GM20000 (cell line): ENCODE measurements around the gene SOS2.

ENCODE experiments used
- DNase-seq: peaks from one replicate; pipeline ENCODE4 v3.0.0; 2012; ENCODE audit warnings: low spot score
- TF ChIP-seq, protein P1 (sequence below): IDR thresholded peaks from 2 replicates; pipeline ENCODE4 v1.5.1; 2012; ENCODE audit warnings: mild to moderate bottlenecking, control low read depth; ENCODE audit errors: extremely low read depth, missing control alignments

SOS2 gene

DNA sequence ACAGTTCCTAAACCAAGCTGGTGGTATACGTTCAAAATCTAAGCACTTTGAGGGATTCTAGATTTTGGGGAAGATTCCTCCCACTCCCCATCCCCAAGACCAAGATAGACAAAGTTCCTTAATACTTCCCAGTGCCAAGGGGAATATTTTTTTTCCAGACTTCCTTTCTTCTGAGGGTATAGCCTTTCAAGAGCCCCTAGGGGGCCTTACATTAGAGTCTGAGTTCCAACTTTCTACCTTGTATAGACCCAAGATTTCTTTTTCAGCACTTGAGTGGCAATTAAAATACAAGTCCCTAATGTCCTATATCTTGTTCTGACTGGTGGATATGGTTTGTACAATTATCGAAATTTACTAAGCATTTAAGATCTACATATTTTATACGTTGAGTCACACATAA is 28.7 kb upstream of the SOS2 start:
- TF ChIP-seq, protein P1, sequence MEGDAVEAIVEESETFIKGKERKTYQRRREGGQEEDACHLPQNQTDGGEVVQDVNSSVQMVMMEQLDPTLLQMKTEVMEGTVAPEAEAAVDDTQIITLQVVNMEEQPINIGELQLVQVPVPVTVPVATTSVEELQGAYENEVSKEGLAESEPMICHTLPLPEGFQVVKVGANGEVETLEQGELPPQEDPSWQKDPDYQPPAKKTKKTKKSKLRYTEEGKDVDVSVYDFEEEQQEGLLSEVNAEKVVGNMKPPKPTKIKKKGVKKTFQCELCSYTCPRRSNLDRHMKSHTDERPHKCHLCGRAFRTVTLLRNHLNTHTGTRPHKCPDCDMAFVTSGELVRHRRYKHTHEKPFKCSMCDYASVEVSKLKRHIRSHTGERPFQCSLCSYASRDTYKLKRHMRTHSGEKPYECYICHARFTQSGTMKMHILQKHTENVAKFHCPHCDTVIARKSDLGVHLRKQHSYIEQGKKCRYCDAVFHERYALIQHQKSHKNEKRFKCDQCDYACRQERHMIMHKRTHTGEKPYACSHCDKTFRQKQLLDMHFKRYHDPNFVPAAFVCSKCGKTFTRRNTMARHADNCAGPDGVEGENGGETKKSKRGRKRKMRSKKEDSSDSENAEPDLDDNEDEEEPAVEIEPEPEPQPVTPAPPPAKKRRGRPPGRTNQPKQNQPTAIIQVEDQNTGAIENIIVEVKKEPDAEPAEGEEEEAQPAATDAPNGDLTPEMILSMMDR: no peak
- DNase-seq: no peak

DNA sequence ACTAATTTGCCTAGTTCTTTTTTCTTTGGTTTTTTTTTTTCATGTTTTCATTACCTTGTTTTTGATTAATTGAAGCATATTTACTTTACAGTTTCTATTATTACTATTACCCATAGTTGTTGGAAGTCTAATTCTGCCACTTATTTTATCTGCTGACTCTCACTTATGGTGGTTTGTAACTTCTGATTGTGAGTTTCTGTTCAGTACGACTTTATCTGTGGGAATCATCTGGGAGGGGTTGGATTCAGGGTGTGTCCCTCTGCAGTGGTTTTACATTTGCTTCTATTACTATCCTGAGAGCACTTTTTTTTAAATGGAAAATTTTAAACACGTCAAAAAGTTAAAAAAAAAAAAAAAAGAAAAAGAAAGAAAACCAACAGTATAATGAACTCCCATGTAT is 26.4 kb upstream of the SOS2 start:
- DNase-seq: no peak
- TF ChIP-seq, protein P1: no peak

DNA sequence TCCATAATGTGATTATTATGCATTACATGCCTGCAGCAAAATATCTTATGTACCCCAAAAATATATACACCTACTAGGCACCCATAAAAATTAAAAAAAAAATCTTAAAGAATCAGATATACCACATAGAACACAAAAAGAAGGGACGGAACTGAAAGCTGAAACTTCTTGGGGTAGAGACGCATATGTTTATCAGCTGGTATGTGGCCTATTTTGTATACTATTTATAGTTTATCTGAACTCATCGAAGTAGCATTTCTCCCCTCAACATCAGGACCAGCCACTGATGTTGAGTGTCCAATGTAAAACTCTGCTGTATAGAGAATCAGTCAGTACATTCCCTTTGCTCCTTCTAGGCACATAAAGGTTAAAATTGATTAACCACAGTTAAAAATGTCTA is 22.9 kb upstream of the SOS2 start:
- no peak for DNase-seq
- TF ChIP-seq, protein P1: no peak

DNA sequence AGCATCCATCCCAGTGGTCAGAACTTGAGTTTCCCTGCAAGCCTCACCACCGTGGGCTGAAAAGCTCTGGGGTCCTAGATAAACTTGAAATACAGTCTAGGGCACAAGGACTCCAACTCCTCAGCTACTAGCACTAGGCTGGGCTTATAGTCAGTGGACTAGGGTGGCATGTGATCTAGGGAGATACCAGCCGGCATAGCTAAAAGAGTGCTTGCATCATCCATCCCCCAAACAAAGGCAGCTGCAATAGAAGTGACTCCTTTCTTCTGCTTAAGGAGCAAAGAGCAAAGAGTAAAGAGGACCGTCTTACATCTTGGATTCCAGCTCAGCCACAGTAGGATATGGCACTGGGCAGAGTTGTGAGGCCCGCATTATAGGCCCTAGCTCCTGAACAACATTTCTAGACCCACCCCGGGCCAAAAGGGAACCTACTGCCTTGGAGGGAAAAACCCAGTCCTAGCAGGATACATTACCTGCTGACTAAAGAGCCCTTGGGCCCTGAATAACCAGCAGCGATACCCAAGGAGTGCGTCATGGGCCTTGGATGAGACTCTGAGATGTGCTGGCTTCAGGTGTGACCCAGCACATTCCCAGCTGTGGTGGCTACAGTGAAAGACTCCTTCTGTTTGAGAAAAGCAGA is 17.9 kb upstream of the SOS2 start:
- TF ChIP-seq, protein P1: no peak
- DNase-seq: no peak

DNA sequence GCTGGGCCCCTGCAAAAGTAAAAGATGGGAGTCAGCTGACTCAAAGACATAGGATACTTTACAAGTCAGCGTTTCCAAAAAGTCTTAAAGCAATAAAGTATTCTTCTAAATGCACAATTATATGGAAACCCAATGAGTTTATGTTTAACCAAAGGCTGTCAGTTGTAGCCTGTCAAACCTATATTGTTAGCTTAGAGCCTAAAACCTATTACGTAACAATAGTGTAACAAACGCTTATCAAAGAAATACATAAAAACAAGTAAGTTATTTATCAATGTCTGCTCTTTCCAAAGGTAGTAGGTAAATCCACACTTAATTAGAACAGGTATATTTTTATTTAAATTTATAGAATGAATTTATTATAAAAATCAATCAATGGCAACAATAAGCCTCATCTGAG is 15.9 kb upstream of the SOS2 start:
- DNase-seq: no peak
- TF ChIP-seq, protein P1: no peak

DNA sequence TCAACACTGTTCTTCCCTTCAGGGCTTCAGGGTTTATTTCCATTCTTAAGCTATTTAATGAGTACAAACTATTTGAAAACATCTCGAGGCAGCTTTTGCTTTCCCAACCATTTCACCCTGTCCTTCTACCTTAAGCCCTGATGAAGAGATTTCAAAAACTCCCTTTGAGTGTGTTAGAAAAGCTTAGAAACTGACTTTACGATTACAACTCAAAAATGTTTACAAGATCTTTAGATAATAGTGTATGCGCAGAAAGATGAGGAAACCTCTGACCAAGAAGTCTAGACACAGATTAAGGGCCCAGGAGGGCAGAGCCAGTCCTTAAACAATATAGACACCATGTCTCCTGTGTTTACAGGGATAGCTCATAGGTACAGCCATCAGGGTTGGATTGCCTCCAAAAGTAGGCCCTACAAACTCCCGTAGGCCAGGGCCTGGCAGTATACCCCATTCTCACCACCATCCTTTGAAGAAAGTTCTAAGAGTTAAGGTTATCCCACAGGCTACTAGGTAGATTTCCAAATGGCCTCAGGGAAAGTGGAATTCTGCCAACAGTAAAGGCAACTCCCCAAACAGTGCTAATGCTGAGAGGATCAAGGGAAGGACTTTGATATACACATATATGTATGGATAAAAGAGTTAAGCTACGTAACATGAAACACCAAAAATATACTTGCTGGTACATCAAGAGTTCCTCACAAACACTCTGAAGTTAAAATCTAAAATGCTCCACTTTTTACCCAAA is 11.4 kb upstream of the SOS2 start:
- DNase-seq: no peak
- TF ChIP-seq, protein P1: no peak

DNA sequence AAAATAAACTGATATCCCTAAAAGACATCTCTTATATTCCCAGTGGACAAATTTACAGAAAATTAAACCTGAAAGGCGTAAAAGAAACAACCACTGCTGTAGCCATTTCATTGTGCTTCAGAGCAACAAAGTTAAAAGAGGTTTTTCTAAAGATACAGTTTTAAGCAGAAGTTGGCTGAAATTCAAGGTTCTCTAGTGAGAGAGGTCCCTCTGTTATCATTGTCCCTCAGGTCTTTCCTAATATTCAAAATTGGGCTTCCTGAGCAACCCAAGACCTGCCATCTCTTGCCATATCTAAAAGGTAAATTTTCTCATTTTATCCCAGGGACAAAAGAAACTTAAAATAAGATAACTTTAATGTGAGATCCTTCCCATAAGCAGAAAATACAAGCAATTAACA is 10.7 kb upstream of the SOS2 start:
- no peak for DNase-seq
- TF ChIP-seq, protein P1: no peak
